H1 (cell line): ENCODE measurements around the gene TOP1. TPM values are rescaled to one million over a fixed set of nuclear protein-coding genes. Genes with fewer than 3 reads are reported as not detected.

ENCODE experiments used
- CTCF ChIA-PET: fragments of 300-600 bp; sonication (Branson Sonifier 250); formaldehyde crosslinking; loops from one replicate; lab custom pipeline; 2021; ENCODE audit not compliant: partially characterized antibody; lab: Charles Lee
- POLR2A ChIA-PET: fragments of 300-600 bp; sonication (Branson Sonifier 250); formaldehyde crosslinking; loops from one replicate; lab custom pipeline; 2021; ENCODE audit warnings: inconsistent platforms; ENCODE audit not compliant: partially characterized antibody; lab: Charles Lee
- DNase-seq, 2 experiments: peaks; one replicate each; pipeline versions ENCODE4 v3.0.0 to v3.0.0-alpha.2; 2010 to 2022; ENCODE audit warnings: low spot score in 2 of 2, low read depth in 1 of 2, mixed read lengths in 1 of 2
- FAIRE-seq: peaks from 2 replicates; lab custom pipeline; 2011; peaks lifted over from hg19 to GRCh38; lab: Jason Lieb, UNC
- H2AFZ ChIP-seq: 2 replicates; pipeline ENCODE4 v1.8.1; 2012; ENCODE audit warnings: low read length, inconsistent platforms
- H2AK5ac ChIP-seq: 2 replicates; pipeline ENCODE4 v1.6.1; 2013; ENCODE audit warnings: low read depth, low read length
- H2BK120ac ChIP-seq: replicated peaks from 2 replicates; pipeline ENCODE3; 2013; ENCODE audit warnings: low read depth, low read length, inconsistent platforms
- H2BK12ac ChIP-seq: 2 replicates; pipeline ENCODE4 v1.6.1; 2013; ENCODE audit warnings: low read depth, low read length
- H2BK15ac ChIP-seq: 2 replicates; pipeline ENCODE4 v1.6.1; 2013; ENCODE audit warnings: low read length
- H2BK20ac ChIP-seq: 2 replicates; pipeline ENCODE4 v1.6.1; 2013; ENCODE audit warnings: low read length
- H2BK5ac ChIP-seq: 2 replicates; pipeline ENCODE4 v1.6.1; 2013; ENCODE audit warnings: low read depth, low read length
- H3K14ac ChIP-seq: 2 replicates; pipeline ENCODE4 v1.6.1; 2013; ENCODE audit warnings: inconsistent platforms; ENCODE audit not compliant: insufficient read length
- H3K18ac ChIP-seq: 2 replicates; pipeline ENCODE4 v1.6.1; 2013; ENCODE audit warnings: low read length; ENCODE audit errors: extremely low read depth
- H3K23ac ChIP-seq: 2 replicates; pipeline ENCODE4 v1.6.1; 2013; ENCODE audit warnings: inconsistent platforms; ENCODE audit not compliant: insufficient read length
- H3K23me2 ChIP-seq: 2 replicates; pipeline ENCODE4 v1.6.1; 2013; ENCODE audit warnings: low read depth, low read length
- H3K27ac ChIP-seq: 2 replicates; pipeline ENCODE4 v1.6.1; 2011; ENCODE audit warnings: low read depth, low read length, inconsistent platforms
- H3K27me3 ChIP-seq, 4 experiments: replicated peaks in 1 of 4; 1 replicate in 1 of 4; 2 replicates in 3 of 4; pipeline versions ENCODE4 v1.6.1 to v1.8.1; 2011 to 2013; ENCODE audit warnings: low read length in 3 of 4, mild to moderate bottlenecking in 3 of 4, inconsistent platforms in 2 of 4, mixed read lengths in 2 of 4, moderate library complexity in 1 of 4; ENCODE audit not compliant: control insufficient read depth in 3 of 4, insufficient read depth in 3 of 4; ENCODE audit errors: extremely low read depth in 1 of 4
- H3K36me3 ChIP-seq, 4 experiments: 2 replicates each; pipeline versions ENCODE4 v1.6.1 to v1.8.1; 2011 to 2013; ENCODE audit warnings: mild to moderate bottlenecking in 4 of 4, low read length in 3 of 4, moderate library complexity in 2 of 4, control low read depth in 1 of 4, inconsistent platforms in 1 of 4; ENCODE audit not compliant: insufficient read depth in 4 of 4, control insufficient read depth in 2 of 4
- H3K4ac ChIP-seq: replicated peaks from 2 replicates; pipeline ENCODE3; 2013; ENCODE audit warnings: low read length, low read depth, mixed read lengths, inconsistent platforms; ENCODE audit not compliant: insufficient read length
- H3K4me1 ChIP-seq, 4 experiments: replicated peaks in 1 of 4; 1 replicate in 1 of 4; 2 replicates in 3 of 4; pipeline versions ENCODE4 v1.6.1 to v1.8.1; 2011 to 2013; ENCODE audit warnings: low read length in 3 of 4, inconsistent platforms in 2 of 4, mixed read lengths in 1 of 4; ENCODE audit not compliant: insufficient read depth in 4 of 4, control insufficient read depth in 3 of 4
- H3K4me2 ChIP-seq, 2 experiments: 2 replicates each; pipeline versions ENCODE4 v1.6.1 to v1.8.1; 2011 to 2013; ENCODE audit warnings: low read depth in 2 of 2, low read length in 2 of 2, control low read depth in 1 of 2, inconsistent platforms in 1 of 2, mild to moderate bottlenecking in 1 of 2; ENCODE audit not compliant: insufficient read depth in 1 of 2
- H3K4me3 ChIP-seq, 4 experiments: fragments of 200-600, 300-600 bp in 1 of 4; sonication (generic), shearing (Covaris generic), sonication (Bioruptor Twin) in 1 of 4; 2 replicates each; pipeline versions ENCODE4 v1.5.1 to v1.8.1; 2011 to 2016; ENCODE audit warnings: low read length in 4 of 4, low read depth in 3 of 4, control low read depth in 2 of 4, inconsistent platforms in 2 of 4, mild to moderate bottlenecking in 2 of 4, mixed read lengths in 1 of 4, moderate library complexity in 1 of 4; ENCODE audit not compliant: insufficient read depth in 2 of 4; ENCODE audit errors: extremely low read depth in 1 of 4
- H3K56ac ChIP-seq: replicated peaks from 2 replicates; pipeline ENCODE3; 2013; ENCODE audit warnings: low read depth, mild to moderate bottlenecking, mixed read lengths, low read length, inconsistent platforms; ENCODE audit not compliant: insufficient read length
- H3K79me1 ChIP-seq: 2 replicates; pipeline ENCODE4 v1.6.1; 2013; ENCODE audit warnings: low read depth, low read length, control low read depth
- H3K79me2 ChIP-seq, 2 experiments: 2 replicates each; pipeline versions ENCODE4 v1.6.1 to v1.8.1; 2012 to 2013; ENCODE audit warnings: low read length in 2 of 2, mild to moderate bottlenecking in 2 of 2, inconsistent platforms in 1 of 2; ENCODE audit not compliant: insufficient read depth in 2 of 2, control insufficient read depth in 1 of 2
- H3K9ac ChIP-seq, 4 experiments: replicated peaks in 1 of 4; 1 replicate in 1 of 4; 2 replicates in 3 of 4; pipeline versions ENCODE4 v1.6.1 to v1.8.1; 2011 to 2013; ENCODE audit warnings: low read depth in 3 of 4, low read length in 3 of 4, control low read depth in 2 of 4, mild to moderate bottlenecking in 2 of 4, moderate library complexity in 2 of 4, inconsistent platforms in 1 of 4; ENCODE audit errors: extremely low read depth in 1 of 4
- H3K9me3 ChIP-seq, 2 experiments: 2 replicates each; pipeline versions ENCODE4 v1.6.1 to v1.8.1; 2012 to 2013; ENCODE audit warnings: mild to moderate bottlenecking in 2 of 2, moderate library complexity in 2 of 2, control low read depth in 1 of 2, inconsistent platforms in 1 of 2, low read depth in 1 of 2, low read length in 1 of 2, mixed read lengths in 1 of 2; ENCODE audit not compliant: insufficient read depth in 2 of 2
- H4K20me1 ChIP-seq, 2 experiments: replicated peaks in 1 of 2; 2 replicates each; pipeline versions ENCODE3 to v1.8.1; 2011 to 2013; ENCODE audit warnings: inconsistent platforms in 2 of 2, low read length in 2 of 2, mild to moderate bottlenecking in 1 of 2; ENCODE audit not compliant: insufficient read depth in 2 of 2, control insufficient read depth in 1 of 2
- H4K5ac ChIP-seq: 2 replicates; pipeline ENCODE4 v1.6.1; 2013; ENCODE audit warnings: low read length, low read depth, mixed read lengths, inconsistent platforms; ENCODE audit not compliant: insufficient read length
- H4K8ac ChIP-seq: 2 replicates; pipeline ENCODE4 v1.8.0; 2013; ENCODE audit warnings: mild to moderate bottlenecking, moderate library complexity, low read length, inconsistent platforms; ENCODE audit not compliant: insufficient read depth; ENCODE audit errors: extremely low read depth
- H4K91ac ChIP-seq: replicated peaks from 2 replicates; pipeline ENCODE3; 2013; ENCODE audit warnings: low read length, mixed read lengths, inconsistent platforms; ENCODE audit not compliant: insufficient read length
- ASH2L ChIP-seq: fragments of 200-600, 300-600 bp; sonication (generic); IDR thresholded peaks from one replicate; pipeline ENCODE4 v1.7.1; 2017; ENCODE audit warnings: low read length
- BCL11A ChIP-seq, 2 experiments: IDR thresholded peaks; one replicate each; pipeline ENCODE4 v1.6.1; 2011; ENCODE audit warnings: low read depth in 2 of 2, low read length in 2 of 2, mild to moderate bottlenecking in 2 of 2
- CEBPB ChIP-seq: IDR thresholded peaks from 2 replicates; pipeline ENCODE4 v1.6.1; 2012; ENCODE audit warnings: low read depth, low read length
- CREB1 ChIP-seq: IDR thresholded peaks from 2 replicates; pipeline ENCODE4 v1.6.1; 2012; ENCODE audit warnings: inconsistent platforms
- EGR1 ChIP-seq: IDR thresholded peaks from 2 replicates; pipeline ENCODE4 v1.6.1; 2011; ENCODE audit warnings: low read depth, low read length, borderline replicate concordance
- GABPA ChIP-seq: IDR thresholded peaks from 2 replicates; pipeline ENCODE4 v1.6.1; 2011; ENCODE audit warnings: mild to moderate bottlenecking, low read length, moderate library complexity, borderline replicate concordance; ENCODE audit not compliant: insufficient read depth
- HDAC6 ChIP-seq: IDR thresholded peaks from one replicate; pipeline ENCODE4 v1.7.1; 2012; ENCODE audit warnings: low read depth, mild to moderate bottlenecking, inconsistent platforms, low read length, moderate library complexity
- POLR2A ChIP-seq, 2 experiments: IDR thresholded peaks; 1 replicate in 1 of 2; 2 replicates in 1 of 2; pipeline ENCODE4 v1.6.1; 2011; ENCODE audit warnings: low read depth in 2 of 2, low read length in 2 of 2, mild to moderate bottlenecking in 2 of 2; ENCODE audit errors: control extremely low read depth in 1 of 2
- SIX5 ChIP-seq: IDR thresholded peaks from 2 replicates; pipeline ENCODE4 v1.6.1; 2011; ENCODE audit warnings: mild to moderate bottlenecking, low read depth, low read length
- TEAD4 ChIP-seq: IDR thresholded peaks from 2 replicates; pipeline ENCODE4 v1.6.1; 2012; ENCODE audit warnings: low read depth, low read length, inconsistent platforms, mixed read lengths
- WGBS, 2 experiments: shearing (Covaris generic) in 1 of 2; methylation state at CpG; one replicate each; pipeline versions ENCODE4 v1.1.6 to v1.1.7; 2013 to 2015; ENCODE audit warnings: low lambda C conversion rate in 2 of 2, mixed read lengths in 2 of 2, inconsistent platforms in 1 of 2, low coverage in 1 of 2, missing lambda C conversion rate in 1 of 2; ENCODE audit not compliant: insufficient replicate concordance in 2 of 2, insufficient coverage in 1 of 2, insufficient read length in 1 of 2; ENCODE audit errors: extremely low coverage in 1 of 2, missing lambda C conversion rate in 1 of 2; 5-methylcytosine and 5-hydroxymethylcytosine counted together
- polyA plus RNA-seq, 7 experiments: library from polyadenylated mRNA; depleted of rRNA in 3 of 7; stranded (reverse) in 5 of 7; unstranded in 2 of 7; fragments of >200 nt in 5 of 7; fragments of 200-250 nt in 2 of 7; gene quantifications; 1 replicate in 5 of 7; 2 replicates in 1 of 7; 4 replicates in 1 of 7; pipeline versions ENCODE4 v1.2.1 to v1.2.3, GENCODE V29; 2011 to 2013; ENCODE audit warnings: missing spikeins in 2 of 7, mixed read lengths in 2 of 7
- total RNA-seq: library from RNA; stranded (reverse); fragmentation: NEBNext Ultra II Directional; extraction: Animal tissue kit (Norgen Biotek cat#: 25700); gene quantifications from 2 replicates; pipeline ENCODE4 v1.2.1, GENCODE V29; 2021
- TF ChIP-seq, protein P1 (sequence below), 3 experiments: IDR thresholded peaks; 1 replicate in 2 of 3; 2 replicates in 1 of 3; pipeline versions ENCODE4 v1.5.1 to v1.6.1; 2011; ENCODE audit warnings: low read length in 3 of 3, mild to moderate bottlenecking in 3 of 3, inconsistent platforms in 2 of 3, low read depth in 1 of 3, moderate library complexity in 1 of 3; ENCODE audit not compliant: insufficient read depth in 1 of 3; ENCODE audit errors: control extremely low read depth in 1 of 3

Gene TOP1
- total and polyA plus RNA-seq, 2 of the 8 experiments (the other 6 are each of a cell fraction or from before 2014, with no cell fraction given): 7.4 to 108 TPM

GRCh38 chr20:40980106-40980827 is 48.4 kb upstream of the TOP1 start:
- Histone ChIP-seq H3K27ac (no peak overlapping the region), H3K79me1 (no peaks in the 10 kb centered on the region), H3K14ac (no peak overlapping the region), H3K56ac (no peak overlapping the region), H3K4ac (no peak overlapping the region), H3K23me2 (no peaks in the 10 kb centered on the region), H3K18ac (no peak overlapping the region), H3K4me2 (no peak overlapping the region), H2AK5ac (no peak overlapping the region), H2BK12ac (no peak overlapping the region), H2BK20ac (no peak overlapping the region), H3K36me3 (no peaks in the 10 kb centered on the region), H3K27me3 (no peaks in the 10 kb centered on the region), H4K20me1 (no peaks in the 10 kb centered on the region), H3K79me2 (no peaks in the 10 kb centered on the region), H2BK15ac (no peak overlapping the region), H4K5ac (no peak overlapping the region), H4K8ac (no peak overlapping the region), H2BK5ac (no peak overlapping the region), H3K9me3 (peaks cover 3 to 10% of the 10 kb centered on the region in 2 experiments; a peak in 3 of 4 replicates), H3K9ac (no peak overlapping the region), H4K91ac (no peak overlapping the region), H2AFZ (no peak overlapping the region), H3K23ac (no peak overlapping the region), H3K4me1 (no peaks in the 10 kb centered on the region; a peak in 1 of 7 replicates), H3K4me3 (no peak overlapping the region), H2BK120ac (no peak overlapping the region)
- FAIRE-seq (no peak), DNase-seq (peak in 1 of 2 experiments; percentile 16)
- POLR2A ChIA-PET: no interaction called here
- 89% methylated on average over 4 of the region's 4 CpGs; no CpG with 5 or more reads in 1 of the 2 experiments for whole genome bisulfite sequencing, 2 experiments
- CTCF ChIA-PET: interaction anchor here (1.0 to 2.6 kb wide), 7 partner anchors 11 to 132 kb away, joined by 3 to 19 read pairs (median 4); no protein-coding TSS in a partner anchor
- no peak for TF ChIP-seq POLR2A (IDR thresholded peaks at IDR 0.05; ENCODE audit: control extremely low read depth in 1 of 2, low read depth in 2 of 2, low read length in 2 of 2)
- TF ChIP-seq TEAD4: no peak
- TF ChIP-seq, protein P1, sequence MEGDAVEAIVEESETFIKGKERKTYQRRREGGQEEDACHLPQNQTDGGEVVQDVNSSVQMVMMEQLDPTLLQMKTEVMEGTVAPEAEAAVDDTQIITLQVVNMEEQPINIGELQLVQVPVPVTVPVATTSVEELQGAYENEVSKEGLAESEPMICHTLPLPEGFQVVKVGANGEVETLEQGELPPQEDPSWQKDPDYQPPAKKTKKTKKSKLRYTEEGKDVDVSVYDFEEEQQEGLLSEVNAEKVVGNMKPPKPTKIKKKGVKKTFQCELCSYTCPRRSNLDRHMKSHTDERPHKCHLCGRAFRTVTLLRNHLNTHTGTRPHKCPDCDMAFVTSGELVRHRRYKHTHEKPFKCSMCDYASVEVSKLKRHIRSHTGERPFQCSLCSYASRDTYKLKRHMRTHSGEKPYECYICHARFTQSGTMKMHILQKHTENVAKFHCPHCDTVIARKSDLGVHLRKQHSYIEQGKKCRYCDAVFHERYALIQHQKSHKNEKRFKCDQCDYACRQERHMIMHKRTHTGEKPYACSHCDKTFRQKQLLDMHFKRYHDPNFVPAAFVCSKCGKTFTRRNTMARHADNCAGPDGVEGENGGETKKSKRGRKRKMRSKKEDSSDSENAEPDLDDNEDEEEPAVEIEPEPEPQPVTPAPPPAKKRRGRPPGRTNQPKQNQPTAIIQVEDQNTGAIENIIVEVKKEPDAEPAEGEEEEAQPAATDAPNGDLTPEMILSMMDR (IDR thresholded peaks at IDR 0.05; ENCODE audit: control extremely low read depth in 1 of 3, insufficient read depth in 1 of 3, low read depth in 1 of 3, low read length in 3 of 3): no peak
- TF ChIP-seq HDAC6: no peak
- no peak for TF ChIP-seq SIX5
- no peak for TF ChIP-seq BCL11A (IDR thresholded peaks at IDR 0.05; ENCODE audit: low read depth in 2 of 2, low read length in 2 of 2)
- no peak for TF ChIP-seq CREB1
- no peak for TF ChIP-seq GABPA
- no peak for TF ChIP-seq CEBPB
- no peak for TF ChIP-seq EGR1
- no peak for TF ChIP-seq ASH2L
